KMS-11 (cell line): ENCODE measurements around the gene KRTAP10-8.

ENCODE experiments used
- H2AFZ ChIP-seq: fragments of 200-600 bp; sonication (generic); 2 replicates; pipeline ENCODE4 v1.6.1; 2016; ENCODE audit warnings: antibody characterized with exemption, mixed run types, low read depth
- H3K27ac ChIP-seq: fragments of 200-600 bp; sonication (generic); 2 replicates; pipeline ENCODE4 v1.6.1; 2016; ENCODE audit warnings: mild to moderate bottlenecking, mixed run types
- H3K27me3 ChIP-seq: fragments of 200-600 bp; sonication (generic); 2 replicates; pipeline ENCODE4 v1.6.1; 2017; ENCODE audit warnings: mild to moderate bottlenecking, low read depth, mixed run types, moderate library complexity; ENCODE audit not compliant: insufficient read depth
- H3K36me3 ChIP-seq: fragments of 200-600 bp; sonication (generic); 2 replicates; pipeline ENCODE4 v1.6.1; 2017; ENCODE audit warnings: mild to moderate bottlenecking, mixed run types; ENCODE audit not compliant: insufficient read depth
- H3K4me1 ChIP-seq: fragments of 200-600 bp; sonication (generic); 2 replicates; pipeline ENCODE4 v1.6.1; 2016; ENCODE audit warnings: mild to moderate bottlenecking, low read depth, mixed run types; ENCODE audit not compliant: poor library complexity, severe bottlenecking
- H3K4me2 ChIP-seq: fragments of 200-600 bp; sonication (generic); 2 replicates; pipeline ENCODE4 v1.7.0; 2016; ENCODE audit warnings: mild to moderate bottlenecking, mixed run types
- H3K4me3 ChIP-seq: fragments of 200-600 bp; sonication (generic); IDR thresholded peaks from 2 replicates; pipeline ENCODE4 v1.6.1; 2017; ENCODE audit warnings: low read depth, low read length, mixed read lengths; ENCODE audit not compliant: insufficient read depth
- H3K79me2 ChIP-seq: fragments of 200-600 bp; sonication (generic); 2 replicates; pipeline ENCODE4 v1.6.1; 2016; ENCODE audit warnings: low read depth, mixed run types; ENCODE audit not compliant: insufficient read depth
- H3K9ac ChIP-seq: fragments of 200-600 bp; sonication (generic); 2 replicates; pipeline ENCODE4 v1.6.1; 2016; ENCODE audit warnings: mild to moderate bottlenecking, mixed run types
- H4K20me1 ChIP-seq: fragments of 200-600 bp; sonication (generic); 2 replicates; pipeline ENCODE4 v1.6.1; 2016; ENCODE audit warnings: mild to moderate bottlenecking, mixed run types; ENCODE audit not compliant: insufficient read depth
- CTCF ChIP-seq: fragments of 200-600 bp; sonication (generic); conservative IDR thresholded peaks from 2 replicates; pipeline ENCODE4 v1.6.1; 2017; ENCODE audit warnings: low read depth, mild to moderate bottlenecking, antibody characterized with exemption, low read length, moderate library complexity, mixed read lengths

The KRTAP10-8 gene

GRCh38 chr21:44615911-44616590 is 4.2 kb downstream of the KRTAP10-8 start:
- TF ChIP-seq CTCF = no peak
- H4K20me1 ChIP-seq = no peaks in the 10 kb centered on the region
- H3K9ac ChIP-seq = no peak overlapping the region
- no peaks in the 10 kb centered on the region for H3K36me3 ChIP-seq
- H2AFZ ChIP-seq = no peak overlapping the region
- H3K4me1 ChIP-seq = no peaks in the 10 kb centered on the region
- H3K4me3 ChIP-seq = no peak overlapping the region
- no peak overlapping the region for H3K27ac ChIP-seq
- H3K4me2 ChIP-seq = no peak overlapping the region
- H3K79me2 ChIP-seq = no peaks in the 10 kb centered on the region
- H3K27me3 ChIP-seq = peaks cover 32% of the 10 kb centered on the region

- no peak for TF ChIP-seq CTCF
- Histone ChIP-seq H3K9ac (no peak overlapping the region), H2AFZ (no peak overlapping the region), H3K79me2 (no peaks in the 10 kb centered on the region), H3K4me1 (no peaks in the 10 kb centered on the region), H4K20me1 (no peaks in the 10 kb centered on the region), H3K27ac (no peak overlapping the region), H3K4me3 (no peak overlapping the region), H3K4me2 (no peak overlapping the region), H3K36me3 (no peaks in the 10 kb centered on the region), H3K27me3 (peaks cover 35% of the 10 kb centered on the region)
These were observed 4.7 kb downstream of the KRTAP10-8 start for GRCh38 chr21:44616591-44616926.

GRCh38 chr21:44617071-44617501 is 5.2 kb downstream of the KRTAP10-8 start:
- Histone ChIP-seq H3K79me2 (no peaks in the 10 kb centered on the region), H3K36me3 (no peaks in the 10 kb centered on the region), H3K27ac (no peak overlapping the region), H3K27me3 (peaks cover 39% of the 10 kb centered on the region), H2AFZ (no peak overlapping the region), H3K9ac (no peak overlapping the region), H3K4me1 (no peaks in the 10 kb centered on the region), H3K4me2 (no peak overlapping the region), H4K20me1 (no peaks in the 10 kb centered on the region), H3K4me3 (no peak overlapping the region)
- no peak for TF ChIP-seq CTCF

GRCh38 chr21:44618504-44618903 is 6.6 kb downstream of the KRTAP10-8 start:
- Histone ChIP-seq H2AFZ (no peak overlapping the region), H4K20me1 (no peaks in the 10 kb centered on the region), H3K4me2 (no peak overlapping the region), H3K27me3 (peaks cover 39% of the 10 kb centered on the region), H3K4me1 (no peaks in the 10 kb centered on the region), H3K4me3 (no peak overlapping the region), H3K27ac (no peak overlapping the region), H3K36me3 (no peaks in the 10 kb centered on the region), H3K9ac (no peak overlapping the region), H3K79me2 (no peaks in the 10 kb centered on the region)
- TF ChIP-seq CTCF = no peak
